Measurements from ENCODE around the gene NUP93.

Gene NUP93

DNA sequence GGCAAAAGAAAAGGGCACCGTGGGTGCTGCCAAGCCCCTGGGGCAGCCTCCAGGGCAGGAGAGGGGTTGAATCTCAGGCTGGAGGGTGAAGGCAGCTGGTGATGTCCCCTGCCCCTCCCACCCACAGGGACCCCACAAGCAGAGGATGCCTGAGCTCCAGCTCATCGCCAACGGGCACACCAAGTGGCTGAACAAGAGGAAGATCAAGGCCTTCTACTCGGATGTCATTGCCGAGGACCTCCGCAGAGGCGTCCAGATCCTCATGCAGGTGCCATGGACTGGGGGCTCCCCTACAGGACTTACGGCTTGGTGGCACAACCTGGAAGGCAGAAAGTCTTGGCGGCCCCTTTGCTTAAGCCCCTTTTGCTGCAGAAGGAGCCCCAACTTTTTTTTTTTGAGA lies 156.9 kb downstream of the NUP93 start:
- Histone ChIP-seq H3K27ac (ENCODE audit: low read depth, low read length) (no peak overlapping the region), H3K4me2 (ENCODE audit: low read depth, low read length, poor library complexity, severe bottlenecking) (no peak overlapping the region), H4K20me1 (ENCODE audit: low read depth, low read length) (no peaks in the 10 kb centered on the region), H3K36me3 (ENCODE audit: low read length) (no peaks in the 10 kb centered on the region), H3F3A (ENCODE audit: insufficient read depth) (no peaks in the 10 kb centered on the region), H3K79me2 (ENCODE audit: insufficient read depth, low read length) (no peaks in the 10 kb centered on the region), H3K27me3 (ENCODE audit: low read length) (no peaks in the 10 kb centered on the region), H3K9me3 (ENCODE audit: insufficient read depth, low read length) (no peaks in the 10 kb centered on the region), H3K9me2 (replicated peaks; ENCODE audit: insufficient read depth, low read length) (no peaks in the 10 kb centered on the region), H3K9ac (ENCODE audit: low read length) (no peak overlapping the region), H2AFZ (ENCODE audit: low read depth, low read length, severe bottlenecking) (no peak overlapping the region), H3K4me3 (ENCODE audit: insufficient read depth, low read length, poor library complexity, severe bottlenecking) (no peak overlapping the region)
- TF ChIP-seq, protein P1, sequence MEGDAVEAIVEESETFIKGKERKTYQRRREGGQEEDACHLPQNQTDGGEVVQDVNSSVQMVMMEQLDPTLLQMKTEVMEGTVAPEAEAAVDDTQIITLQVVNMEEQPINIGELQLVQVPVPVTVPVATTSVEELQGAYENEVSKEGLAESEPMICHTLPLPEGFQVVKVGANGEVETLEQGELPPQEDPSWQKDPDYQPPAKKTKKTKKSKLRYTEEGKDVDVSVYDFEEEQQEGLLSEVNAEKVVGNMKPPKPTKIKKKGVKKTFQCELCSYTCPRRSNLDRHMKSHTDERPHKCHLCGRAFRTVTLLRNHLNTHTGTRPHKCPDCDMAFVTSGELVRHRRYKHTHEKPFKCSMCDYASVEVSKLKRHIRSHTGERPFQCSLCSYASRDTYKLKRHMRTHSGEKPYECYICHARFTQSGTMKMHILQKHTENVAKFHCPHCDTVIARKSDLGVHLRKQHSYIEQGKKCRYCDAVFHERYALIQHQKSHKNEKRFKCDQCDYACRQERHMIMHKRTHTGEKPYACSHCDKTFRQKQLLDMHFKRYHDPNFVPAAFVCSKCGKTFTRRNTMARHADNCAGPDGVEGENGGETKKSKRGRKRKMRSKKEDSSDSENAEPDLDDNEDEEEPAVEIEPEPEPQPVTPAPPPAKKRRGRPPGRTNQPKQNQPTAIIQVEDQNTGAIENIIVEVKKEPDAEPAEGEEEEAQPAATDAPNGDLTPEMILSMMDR (IDR thresholded peaks at IDR 0.05; ENCODE audit: insufficient read depth, low read length, poor library complexity, severe bottlenecking), result no peak
- no peak for TF ChIP-seq EZH2phosphoT487 (conservative IDR thresholded peaks at IDR 0.05; ENCODE audit: low read length)

DNA sequence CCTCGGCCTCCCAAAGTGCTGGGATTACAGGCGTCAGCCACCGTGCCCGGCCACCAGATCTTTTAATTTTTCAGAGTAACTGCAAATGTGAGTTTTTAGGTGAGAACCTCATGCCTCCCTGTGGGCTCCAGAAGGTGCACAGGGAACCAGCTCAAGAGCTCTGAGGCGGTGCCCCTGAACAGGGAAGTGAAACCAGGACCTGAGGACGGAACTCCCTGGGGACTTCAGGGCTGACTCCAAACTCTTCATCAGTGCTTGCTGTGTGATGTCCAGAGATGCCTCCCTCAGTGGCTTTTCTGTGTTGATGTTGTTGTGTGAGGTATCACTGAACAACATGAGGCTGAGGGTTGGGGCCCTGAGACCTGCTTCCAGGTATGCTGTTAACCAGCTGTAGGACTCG lies 158.9 kb downstream of the NUP93 start:
- Histone ChIP-seq H3K79me2 (ENCODE audit: insufficient read depth, low read length) (no peaks in the 10 kb centered on the region), H3K4me3 (ENCODE audit: insufficient read depth, low read length, poor library complexity, severe bottlenecking) (no peak overlapping the region), H4K20me1 (ENCODE audit: low read depth, low read length) (no peaks in the 10 kb centered on the region), H3K36me3 (ENCODE audit: low read length) (no peaks in the 10 kb centered on the region), H3K27me3 (ENCODE audit: low read length) (no peaks in the 10 kb centered on the region), H2AFZ (ENCODE audit: low read depth, low read length, severe bottlenecking) (no peak overlapping the region), H3K9me3 (ENCODE audit: insufficient read depth, low read length) (no peaks in the 10 kb centered on the region), H3F3A (ENCODE audit: insufficient read depth) (no peaks in the 10 kb centered on the region), H3K9ac (ENCODE audit: low read length) (no peak overlapping the region), H3K9me2 (replicated peaks; ENCODE audit: insufficient read depth, low read length) (no peaks in the 10 kb centered on the region), H3K4me2 (ENCODE audit: low read depth, low read length, poor library complexity, severe bottlenecking) (peak overlapping the region; percentile 7), H3K27ac (ENCODE audit: low read depth, low read length) (no peak overlapping the region; the same call in 1 of the 2 replicates)
- TF ChIP-seq, protein P1 (IDR thresholded peaks at IDR 0.05; ENCODE audit: insufficient read depth, low read length, poor library complexity, severe bottlenecking), result no peak
- TF ChIP-seq EZH2phosphoT487 (conservative IDR thresholded peaks at IDR 0.05; ENCODE audit: low read length), result no peak

DNA sequence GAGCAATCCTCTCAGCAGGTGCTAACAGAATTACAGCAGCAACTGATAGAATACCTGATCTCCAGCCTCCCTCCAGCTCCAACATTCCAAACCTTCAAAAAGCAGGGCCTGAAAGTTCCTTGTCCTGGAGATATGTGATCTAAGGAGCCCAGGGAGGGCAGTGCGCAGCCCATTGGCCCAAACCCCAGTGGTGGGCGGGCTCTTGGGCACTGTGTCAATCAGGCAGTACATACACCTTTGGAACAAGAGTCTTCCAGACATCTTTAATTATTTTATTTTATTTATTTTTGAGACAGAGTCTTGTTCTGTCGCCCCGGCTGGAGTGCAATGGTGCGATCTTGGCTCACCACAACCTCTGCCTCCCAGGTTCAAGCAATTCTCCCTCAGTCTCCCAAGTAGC lies 159.3 kb downstream of the NUP93 start:
- Histone ChIP-seq H3K4me2 (ENCODE audit: low read depth, low read length, poor library complexity, severe bottlenecking) (peak overlapping the region; percentile 7), H4K20me1 (ENCODE audit: low read depth, low read length) (no peaks in the 10 kb centered on the region), H3F3A (ENCODE audit: insufficient read depth) (no peaks in the 10 kb centered on the region), H3K9me3 (ENCODE audit: insufficient read depth, low read length) (no peaks in the 10 kb centered on the region), H3K4me3 (ENCODE audit: insufficient read depth, low read length, poor library complexity, severe bottlenecking) (no peak overlapping the region), H3K36me3 (ENCODE audit: low read length) (no peaks in the 10 kb centered on the region), H3K9ac (ENCODE audit: low read length) (no peak overlapping the region), H3K27ac (ENCODE audit: low read depth, low read length) (no peak overlapping the region; the same call in 1 of the 2 replicates), H3K27me3 (ENCODE audit: low read length) (no peaks in the 10 kb centered on the region), H3K9me2 (replicated peaks; ENCODE audit: insufficient read depth, low read length) (no peaks in the 10 kb centered on the region), H2AFZ (ENCODE audit: low read depth, low read length, severe bottlenecking) (no peak overlapping the region), H3K79me2 (ENCODE audit: insufficient read depth, low read length) (no peaks in the 10 kb centered on the region)
- TF ChIP-seq, protein P1 (IDR thresholded peaks at IDR 0.05; ENCODE audit: insufficient read depth, low read length, poor library complexity, severe bottlenecking), result no peak
- TF ChIP-seq EZH2phosphoT487 (conservative IDR thresholded peaks at IDR 0.05; ENCODE audit: low read length), result no peak

Measured in SU-DHL-6 (cell line).